NCI-H1092 (cell line): ENCODE data around the gene CDYL2.
"Not testable (repeated sequence)": the region's sequence is repeated elsewhere in the genome, so short reads cannot be mapped to it uniquely, and the experiment has no call there.

ENCODE experiments used
- DNase-seq: peaks from one replicate; lab custom pipeline; 2025; lab: John Stamatoyannopoulos, UW

Gene CDYL2

GRCh38 chr16:80804526-80805383 lies at the start of gene CDYL2:
Gene CDYL2, minus strand, starts transcription at chr16:80804598. Its CDS starts 425 bp downstream, at chr16:80804173.
- no peak for DNase-seq

- no peak for DNase-seq
Measured at GRCh38 chr16:80852261-80852872, 48.0 kb upstream of the CDYL2 start.

- no peak for DNase-seq
Measured at GRCh38 chr16:80851831-80852230, 47.4 kb upstream of the CDYL2 start.

GRCh38 chr16:80850757-80851156 lies 46.4 kb upstream of the CDYL2 start:
- no peak for DNase-seq

- no peak for DNase-seq
Measured at GRCh38 chr16:80848862-80849261, 44.5 kb upstream of the CDYL2 start.

- no peak for DNase-seq
Measured at GRCh38 chr16:80846680-80847079, 42.3 kb upstream of the CDYL2 start.

GRCh38 chr16:80846275-80846674 lies 41.9 kb upstream of the CDYL2 start:
- no peak for DNase-seq

GRCh38 chr16:80844395-80844794 lies 40.0 kb upstream of the CDYL2 start:
- no peak for DNase-seq

- no peak for DNase-seq
Measured at GRCh38 chr16:80841231-80841630, 36.8 kb upstream of the CDYL2 start.

GRCh38 chr16:80837533-80838147 lies 33.2 kb upstream of the CDYL2 start:
- no peak for DNase-seq

- no peak for DNase-seq
Measured at GRCh38 chr16:80836846-80837245, 32.4 kb upstream of the CDYL2 start.

GRCh38 chr16:80836202-80836601 lies 31.8 kb upstream of the CDYL2 start:
- no peak for DNase-seq

GRCh38 chr16:80831039-80831438 lies 26.6 kb upstream of the CDYL2 start:
- no peak for DNase-seq

- no peak for DNase-seq
Measured at GRCh38 chr16:80828495-80828894, 24.1 kb upstream of the CDYL2 start.

- no peak for DNase-seq
Measured at GRCh38 chr16:80827007-80827406, 22.6 kb upstream of the CDYL2 start.

- DNase-seq = no peak
Measured at GRCh38 chr16:80825365-80825758, 21.0 kb upstream of the CDYL2 start.

- peak; percentile 1 for DNase-seq
Measured at GRCh38 chr16:80824623-80825364, 20.4 kb upstream of the CDYL2 start.

GRCh38 chr16:80819988-80820387 lies 15.6 kb upstream of the CDYL2 start:
- DNase-seq = no peak

GRCh38 chr16:80816356-80816755 lies 12.0 kb upstream of the CDYL2 start:
- DNase-seq = no peak

- not testable (repeated sequence) for DNase-seq
Measured at GRCh38 chr16:80815278-80815677, 10.9 kb upstream of the CDYL2 start.

- DNase-seq = no peak
Measured at GRCh38 chr16:80812593-80812992, 8.2 kb upstream of the CDYL2 start.

- no peak for DNase-seq
Measured at GRCh38 chr16:80809366-80809765, 5.0 kb upstream of the CDYL2 start.
